ENCODE results near the gene ANKRD36B. TPM values are rescaled to one million over a fixed set of nuclear protein-coding genes. Genes with fewer than 3 reads are reported as not detected.
"Not testable (repeated sequence)": the region's sequence is repeated elsewhere in the genome, so short reads cannot be mapped to it uniquely, and the experiment has no call there.

ANKRD36B gene
- 20.9 and 42.1 TPM in 2 replicates for total RNA-seq (ENCODE audit: low replicate concordance)
- long read RNA-seq, transcript ANKRD36B-203 (15 exons, 1,169 nt), result major isoform, 7 of 40 reads
- long read RNA-seq, partial matches to known transcripts, result 15 of 40 reads
- long read RNA-seq, other reads (novel, unspliced or antisense), result 16 of 40 reads

- peak; percentile 84 for DNase-seq (ENCODE audit: extremely low spot score, unreplicated experiment)
- H3K27ac Mint-ChIP-seq, result peak within 1 kb of the TSS; percentile 98
- H3K36me3 Mint-ChIP-seq; H3K4me1 Mint-ChIP-seq (ENCODE audit: unreplicated experiment); H3K9me3 Mint-ChIP-seq; H3K27me3 Mint-ChIP-seq: not testable (repeated sequence)
- H3K4me3 Mint-ChIP-seq, result peak within 1 kb of the TSS; percentile 99
These were observed at the start of gene ANKRD36B for GRCh38 chr2:97589598-97590510. ANKRD36B (minus strand) TSS chr2:97589877; CDS start chr2:97589685, 192 bp downstream.

DNA sequence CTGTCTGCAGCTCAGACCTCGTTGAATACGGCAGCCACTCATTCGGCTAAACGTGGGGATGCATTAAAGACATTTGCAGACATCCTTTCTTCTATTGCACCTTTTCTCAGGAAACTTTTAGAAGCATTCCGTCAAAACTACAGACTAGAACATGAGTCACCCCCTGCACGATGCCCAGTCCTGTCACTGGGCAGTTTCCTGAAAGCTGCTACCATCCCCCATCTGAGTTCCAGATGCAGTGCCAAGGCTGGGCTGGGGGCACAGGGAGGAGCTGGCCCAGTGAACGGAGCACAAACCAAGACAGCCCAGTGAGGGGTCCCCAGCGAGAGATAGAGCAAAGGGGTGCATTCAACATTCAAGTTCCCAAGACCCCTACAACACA is 36.4 kb upstream of the ANKRD36B start:
- H3K4me3 Mint-ChIP-seq; H3K27ac Mint-ChIP-seq; H3K9me3 Mint-ChIP-seq; H3K4me1 Mint-ChIP-seq (ENCODE audit: unreplicated experiment); H3K36me3 Mint-ChIP-seq; H3K27me3 Mint-ChIP-seq; DNase-seq (ENCODE audit: extremely low spot score, unreplicated experiment): not testable (repeated sequence)

GRCh38 chr2:97625354-97626048 is 35.8 kb upstream of the ANKRD36B start:
- not testable (repeated sequence) for H3K27ac Mint-ChIP-seq; DNase-seq (ENCODE audit: extremely low spot score, unreplicated experiment); H3K36me3 Mint-ChIP-seq; H3K4me3 Mint-ChIP-seq; H3K9me3 Mint-ChIP-seq; H3K27me3 Mint-ChIP-seq; H3K4me1 Mint-ChIP-seq (ENCODE audit: unreplicated experiment)

- H3K27ac Mint-ChIP-seq; H3K9me3 Mint-ChIP-seq; H3K36me3 Mint-ChIP-seq; H3K4me3 Mint-ChIP-seq; DNase-seq (ENCODE audit: extremely low spot score, unreplicated experiment); H3K4me1 Mint-ChIP-seq (ENCODE audit: unreplicated experiment); H3K27me3 Mint-ChIP-seq: not testable (repeated sequence)
These were observed 33.3 kb upstream of the ANKRD36B start for GRCh38 chr2:97622976-97623375.

- H3K36me3 Mint-ChIP-seq; H3K4me1 Mint-ChIP-seq (ENCODE audit: unreplicated experiment); H3K9me3 Mint-ChIP-seq; H3K27ac Mint-ChIP-seq; H3K27me3 Mint-ChIP-seq; H3K4me3 Mint-ChIP-seq; DNase-seq (ENCODE audit: extremely low spot score, unreplicated experiment): not testable (repeated sequence)
These were observed 30.8 kb upstream of the ANKRD36B start for GRCh38 chr2:97620492-97620891.

DNA sequence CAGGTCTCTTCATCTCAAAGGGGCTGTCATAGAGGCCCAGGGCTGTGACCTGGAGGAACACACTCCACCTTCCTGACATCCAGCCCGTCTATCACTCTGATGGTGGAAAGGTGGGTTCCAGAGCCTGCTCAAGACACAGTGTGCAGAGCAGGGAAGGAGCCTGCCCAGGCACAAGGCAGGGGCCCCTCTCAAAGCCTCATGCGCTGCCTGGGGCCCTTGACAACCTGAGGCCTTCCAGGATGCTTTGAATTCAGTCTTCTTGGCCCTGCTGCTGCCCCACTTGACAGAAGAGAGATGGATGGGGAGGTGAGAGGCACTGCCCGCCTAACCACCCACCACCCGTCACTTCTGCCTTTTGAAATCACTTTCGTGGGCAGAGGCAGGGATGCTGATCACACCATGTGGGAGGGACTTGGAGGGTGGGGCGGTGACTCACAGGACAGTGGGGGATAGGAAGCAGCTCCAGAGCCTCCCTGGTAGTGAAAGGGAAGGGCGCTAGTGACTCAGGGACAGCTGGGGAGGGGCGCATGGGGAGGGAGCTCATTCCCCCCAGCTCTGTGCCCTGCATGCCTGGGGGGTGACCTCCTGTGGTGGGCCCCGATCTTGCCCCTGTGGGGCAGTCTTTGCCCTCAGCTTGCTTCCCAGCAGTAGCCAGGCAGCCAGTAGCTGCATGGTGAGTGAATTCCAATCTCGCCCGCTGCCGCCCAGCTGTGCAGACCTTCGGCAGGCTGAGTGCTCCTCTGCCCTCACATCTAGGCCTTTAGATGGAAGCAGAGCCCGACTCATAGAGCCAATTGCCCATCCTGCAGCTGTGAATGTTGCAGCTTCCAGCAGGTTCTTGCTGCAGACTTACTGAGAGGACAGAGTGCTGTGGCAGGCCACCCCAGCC is 29.5 kb upstream of the ANKRD36B start:
- H3K27me3 Mint-ChIP-seq; H3K9me3 Mint-ChIP-seq; H3K36me3 Mint-ChIP-seq; H3K27ac Mint-ChIP-seq; DNase-seq (ENCODE audit: extremely low spot score, unreplicated experiment); H3K4me1 Mint-ChIP-seq (ENCODE audit: unreplicated experiment); H3K4me3 Mint-ChIP-seq: not testable (repeated sequence)

DNA sequence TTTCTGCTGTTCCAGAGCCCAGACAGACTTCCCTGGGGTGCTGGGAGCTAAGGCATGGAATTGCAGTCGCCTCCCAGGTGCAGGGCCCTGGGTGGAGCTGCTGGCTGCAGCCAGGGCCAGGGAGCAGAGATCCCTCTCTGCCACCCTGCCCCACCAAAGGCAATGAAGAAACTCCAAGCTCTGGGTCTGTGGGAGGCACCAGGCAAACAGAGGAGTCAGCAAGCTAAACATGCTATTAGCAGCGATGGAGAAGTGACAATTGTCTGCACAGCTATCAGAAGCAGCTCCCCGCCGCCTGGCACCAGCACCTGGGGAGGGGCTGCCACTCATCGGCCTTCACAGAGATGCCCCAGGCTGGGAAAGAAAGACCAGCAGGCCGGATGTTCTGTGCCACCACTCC is 28.2 kb upstream of the ANKRD36B start:
- no peak for DNase-seq (ENCODE audit: extremely low spot score, unreplicated experiment)
- Mint-ChIP-seq H3K9me3 (no peaks in the 10 kb centered on the region), H3K36me3 (no peaks in the 10 kb centered on the region), H3K4me3 (no peak overlapping the region), H3K27ac (no peak overlapping the region), H3K4me1 (ENCODE audit: unreplicated experiment) (no peaks in the 10 kb centered on the region), H3K27me3 (no peaks in the 10 kb centered on the region)
- TF ChIP-seq CTCF (conservative IDR thresholded peaks at IDR 0.05), result no peak

- not testable (repeated sequence) for H3K4me1 Mint-ChIP-seq (ENCODE audit: unreplicated experiment)
These were observed 26.1 kb upstream of the ANKRD36B start for GRCh38 chr2:97615746-97616145.

DNA sequence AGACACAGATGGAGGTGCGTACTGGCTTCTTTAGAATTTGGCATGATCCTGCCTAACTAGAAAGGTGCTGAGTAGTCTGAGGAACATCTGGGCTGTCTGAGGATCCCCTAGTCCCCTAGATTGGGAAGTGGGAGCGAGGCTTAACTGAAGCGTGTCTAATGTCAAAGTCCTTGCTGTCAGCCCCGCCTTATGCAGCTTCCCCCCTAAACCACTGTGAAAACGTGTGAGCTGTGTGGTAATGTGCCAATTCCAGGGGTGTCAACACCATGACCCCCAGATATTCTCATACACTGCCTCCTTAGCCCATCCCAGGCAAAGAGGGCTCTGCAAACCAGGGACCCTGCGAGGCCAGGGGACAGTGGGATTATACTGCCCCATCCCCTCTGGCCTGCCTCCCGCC is 22.2 kb upstream of the ANKRD36B start:
- not testable (repeated sequence) for H3K27me3 Mint-ChIP-seq; H3K4me1 Mint-ChIP-seq (ENCODE audit: unreplicated experiment); H3K4me3 Mint-ChIP-seq; H3K27ac Mint-ChIP-seq; H3K9me3 Mint-ChIP-seq; H3K36me3 Mint-ChIP-seq; DNase-seq (ENCODE audit: extremely low spot score, unreplicated experiment)

More at GRCh38 chr2:97615746-97616145, 26.1 kb upstream of the ANKRD36B start:
- not testable (repeated sequence) for H3K9me3 Mint-ChIP-seq; H3K27ac Mint-ChIP-seq; H3K27me3 Mint-ChIP-seq; H3K36me3 Mint-ChIP-seq; DNase-seq (ENCODE audit: extremely low spot score, unreplicated experiment); H3K4me3 Mint-ChIP-seq

GRCh38 chr2:97608745-97609144 is 19.1 kb upstream of the ANKRD36B start:
- not testable (repeated sequence) for H3K4me1 Mint-ChIP-seq (ENCODE audit: unreplicated experiment); H3K36me3 Mint-ChIP-seq; DNase-seq (ENCODE audit: extremely low spot score, unreplicated experiment); H3K9me3 Mint-ChIP-seq; H3K27ac Mint-ChIP-seq; H3K4me3 Mint-ChIP-seq; H3K27me3 Mint-ChIP-seq

GRCh38 chr2:97605524-97606339 is 16.1 kb upstream of the ANKRD36B start:
- H3K36me3 Mint-ChIP-seq; H3K4me1 Mint-ChIP-seq (ENCODE audit: unreplicated experiment); H3K27ac Mint-ChIP-seq; H3K4me3 Mint-ChIP-seq; H3K9me3 Mint-ChIP-seq; DNase-seq (ENCODE audit: extremely low spot score, unreplicated experiment); H3K27me3 Mint-ChIP-seq: not testable (repeated sequence)
